SK-N-SH (cell line): ENCODE measurements around the gene SIKE1. TPM values are rescaled to one million over a fixed set of nuclear protein-coding genes. Genes with fewer than 3 reads are reported as not detected.
"Not testable (repeated sequence)": the region's sequence is repeated elsewhere in the genome, so short reads cannot be mapped to it uniquely, and the experiment has no call there.

ENCODE experiments used
- CTCF ChIA-PET: fragments of 300-600, 350-600 bp; formaldehyde crosslinking; extraction: SDS; loops from one replicate; lab custom pipeline; 2021; lab: Yijun Ruan, JAX
- POLR2A ChIA-PET: fragments of 350-600 bp; sonication (Branson Sonifier 250); formaldehyde crosslinking; extraction: SDS; loops from one replicate; lab custom pipeline; 2020; ENCODE audit warnings: antibody characterized with exemption, inconsistent platforms; lab: Yijun Ruan, JAX
- DNase-seq: peaks from one replicate; pipeline ENCODE4 v3.0.0; 2012
- H2AFZ ChIP-seq: fragments of 200-600 bp; sonication (generic); 2 replicates; pipeline ENCODE4 v1.8.1; 2016; ENCODE audit warnings: antibody characterized with exemption, mild to moderate bottlenecking, low read depth
- H3F3A ChIP-seq: fragments of 200-600 bp; sonication (generic); replicated peaks from 2 replicates; pipeline ENCODE3; 2016; ENCODE audit warnings: antibody characterized with exemption, mild to moderate bottlenecking; ENCODE audit not compliant: insufficient read depth
- H3K27ac ChIP-seq, 2 experiments: fragments of 200-500 bp in 1 of 2; fragments of 200-600 bp in 1 of 2; sonication (Bioruptor generic) in 1 of 2; sonication (generic), shearing (Covaris generic) in 1 of 2; 2 replicates each; pipeline versions ENCODE4 v1.5.1 to v1.6.1; 2014 to 2016; ENCODE audit warnings: low read depth in 2 of 2, inconsistent platforms in 1 of 2, low read length in 1 of 2, mild to moderate bottlenecking in 1 of 2, mixed read lengths in 1 of 2
- H3K27me3 ChIP-seq: fragments of 200-600 bp; sonication (generic), shearing (Covaris generic); 2 replicates; pipeline ENCODE4 v1.6.1; 2016; ENCODE audit warnings: mixed run types; ENCODE audit not compliant: insufficient read depth
- H3K36me3 ChIP-seq, 2 experiments: fragments of 200-500 bp in 1 of 2; fragments of 200-600 bp in 1 of 2; sonication (Bioruptor generic) in 1 of 2; sonication (generic) in 1 of 2; replicated peaks in 1 of 2; 2 replicates each; pipeline versions ENCODE3 to v1.5.1; 2014 to 2016; ENCODE audit warnings: low read length in 1 of 2, mild to moderate bottlenecking in 1 of 2; ENCODE audit not compliant: insufficient read depth in 2 of 2, control insufficient read depth in 1 of 2
- H3K4me1 ChIP-seq, 2 experiments: fragments of 200-500 bp in 1 of 2; fragments of 200-600 bp in 1 of 2; sonication (Bioruptor generic) in 1 of 2; sonication (generic), shearing (Covaris generic) in 1 of 2; 2 replicates each; pipeline versions ENCODE4 v1.5.1 to v1.6.1; 2014 to 2016; ENCODE audit warnings: low read depth in 1 of 2, low read length in 1 of 2, mixed run types in 1 of 2; ENCODE audit not compliant: insufficient read depth in 2 of 2, control insufficient read depth in 1 of 2
- H3K4me2 ChIP-seq: fragments of 200-600 bp; sonication (generic), shearing (Covaris generic); 2 replicates; pipeline ENCODE4 v1.6.1; 2017; ENCODE audit warnings: mixed run types
- H3K4me3 ChIP-seq, 2 experiments: fragments of 200-500 bp in 1 of 2; fragments of 200-600 bp in 1 of 2; sonication (Bioruptor generic) in 1 of 2; sonication (generic), shearing (Covaris generic) in 1 of 2; 2 replicates each; pipeline versions ENCODE4 v1.5.1 to v1.8.1; 2014 to 2016; ENCODE audit warnings: low read depth in 2 of 2, inconsistent platforms in 1 of 2, low read length in 1 of 2, mild to moderate bottlenecking in 1 of 2, mixed read lengths in 1 of 2, moderate library complexity in 1 of 2
- H3K79me2 ChIP-seq: fragments of 200-600 bp; sonication (generic); 2 replicates; pipeline ENCODE4 v1.8.1; 2017; ENCODE audit warnings: mild to moderate bottlenecking; ENCODE audit not compliant: insufficient read depth
- H3K9ac ChIP-seq: fragments of 200-600 bp; sonication (generic); 2 replicates; pipeline ENCODE4 v1.6.1; 2017; ENCODE audit warnings: mixed run types
- H3K9me2 ChIP-seq: fragments of 200-600 bp; sonication (generic); 2 replicates; pipeline ENCODE4 v1.6.1; 2017; ENCODE audit warnings: mixed run types
- H3K9me3 ChIP-seq: fragments of 200-600 bp; sonication (generic); 2 replicates; pipeline ENCODE4 v1.6.1; 2017; ENCODE audit warnings: mixed run types, mild to moderate bottlenecking, moderate library complexity
- H4K20me1 ChIP-seq: fragments of 200-600 bp; sonication (generic); 2 replicates; pipeline ENCODE4 v1.6.1; 2017; ENCODE audit warnings: mild to moderate bottlenecking, mixed run types; ENCODE audit not compliant: insufficient read depth
- ELF1 ChIP-seq: IDR thresholded peaks from 2 replicates; pipeline ENCODE4 v1.4.0; 2012
- FOSL2 ChIP-seq: IDR thresholded peaks from 2 replicates; pipeline ENCODE4 v1.4.0; 2012; ENCODE audit warnings: low read depth, mild to moderate bottlenecking, moderate library complexity, borderline replicate concordance
- FOXJ3 ChIP-seq: sonication (generic); formaldehyde crosslinking; IDR thresholded peaks from 2 replicates; pipeline ENCODE4 v1.5.1; 2020; ENCODE audit warnings: mild to moderate bottlenecking, missing genetic modification reagents
- GABPA ChIP-seq: IDR thresholded peaks from 2 replicates; pipeline ENCODE4 v1.4.0; 2012; ENCODE audit warnings: low read depth, mild to moderate bottlenecking
- GATA2 ChIP-seq: sonication (generic); formaldehyde crosslinking; IDR thresholded peaks from 2 replicates; pipeline ENCODE4 v1.5.0; 2020; ENCODE audit warnings: mild to moderate bottlenecking, missing genetic modification reagents
- JUND ChIP-seq: IDR thresholded peaks from 2 replicates; pipeline ENCODE4 v1.4.0; 2012
- RAD21 ChIP-seq: IDR thresholded peaks from 2 replicates; pipeline ENCODE4 v1.6.1; 2012; ENCODE audit warnings: mild to moderate bottlenecking, low read length
- SIN3A ChIP-seq: IDR thresholded peaks from 2 replicates; pipeline ENCODE4 v1.6.1; 2012; ENCODE audit warnings: low read depth, mild to moderate bottlenecking, low read length, moderate library complexity, borderline replicate concordance
- SMC3 ChIP-seq: IDR thresholded peaks from 2 replicates; pipeline ENCODE4 v1.6.1; 2012; ENCODE audit warnings: low read depth, low read length, improper control_type of control experiment
- TAF1 ChIP-seq: IDR thresholded peaks from 2 replicates; pipeline ENCODE4 v1.6.1; 2012; ENCODE audit warnings: low read depth, mild to moderate bottlenecking, low read length, moderate library complexity, borderline replicate concordance
- YY1 ChIP-seq: IDR thresholded peaks from 2 replicates; pipeline ENCODE4 v1.4.0; 2012; ENCODE audit warnings: low read depth, mild to moderate bottlenecking
- WGBS: methylation state at CpG from one replicate; pipeline ENCODE4 v1.1.6; 2017; ENCODE audit warnings: low lambda C conversion rate; 5-methylcytosine and 5-hydroxymethylcytosine counted together
- polyA plus RNA-seq, 3 experiments: library from polyadenylated mRNA; depleted of rRNA; stranded (reverse); fragments of >200 nt; gene quantifications; 2 replicates each; pipeline ENCODE4 v1.2.3, GENCODE V29; 2012
- TF ChIP-seq, protein P1 (sequence below): IDR thresholded peaks from 2 replicates; pipeline ENCODE4 v1.4.0; 2012; ENCODE audit warnings: low read depth, borderline replicate concordance
- TF ChIP-seq, protein P2 (sequence below): IDR thresholded peaks from 2 replicates; pipeline ENCODE4 v1.4.0; 2012; ENCODE audit warnings: low read depth, borderline replicate concordance
- TF ChIP-seq, protein P3 (sequence below): IDR thresholded peaks from 2 replicates; pipeline ENCODE4 v1.6.1; 2012; ENCODE audit warnings: mild to moderate bottlenecking, low read depth, low read length, moderate library complexity
- TF ChIP-seq, protein P4 (sequence below): fragments of 150-350 bp; IDR thresholded peaks from 2 replicates; pipeline ENCODE4 v1.6.1; 2016; ENCODE audit warnings: mild to moderate bottlenecking, low read depth, low read length
- TF ChIP-seq, protein P5 (sequence below): IDR thresholded peaks from 2 replicates; pipeline ENCODE4 v1.4.0; 2012; ENCODE audit warnings: low read depth
- TF ChIP-seq, protein P6 (sequence below): fragments of 150-350 bp; IDR thresholded peaks from 2 replicates; pipeline ENCODE4 v1.6.1; 2017; ENCODE audit warnings: antibody characterized with exemption, low read length, low read depth, borderline replicate concordance

SIKE1 gene
- polyA plus RNA-seq, 1 of the 3 experiments (the other 2 are of a cell fraction): 41.1 TPM

DNA sequence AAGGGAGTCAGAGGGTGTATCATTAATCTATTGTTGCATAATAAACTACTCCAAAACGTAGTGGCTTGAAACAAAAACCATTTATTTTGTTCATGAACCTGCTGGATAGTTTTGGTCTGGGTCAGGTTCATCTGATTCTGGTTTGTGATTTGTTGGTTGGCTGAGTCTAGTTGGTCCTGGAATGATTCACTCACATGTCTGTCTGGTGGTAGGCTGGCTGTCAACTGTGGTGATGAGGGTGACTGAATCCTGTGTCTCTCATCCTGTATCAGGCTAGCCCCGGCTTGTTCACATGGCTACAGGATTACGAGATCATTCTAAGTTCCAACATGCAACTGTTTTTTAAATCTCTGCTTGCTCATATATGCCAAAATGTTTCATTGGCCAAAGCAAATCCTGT lies 22.5 kb upstream of the SIKE1 start (continued):
- TF ChIP-seq, protein P1, sequence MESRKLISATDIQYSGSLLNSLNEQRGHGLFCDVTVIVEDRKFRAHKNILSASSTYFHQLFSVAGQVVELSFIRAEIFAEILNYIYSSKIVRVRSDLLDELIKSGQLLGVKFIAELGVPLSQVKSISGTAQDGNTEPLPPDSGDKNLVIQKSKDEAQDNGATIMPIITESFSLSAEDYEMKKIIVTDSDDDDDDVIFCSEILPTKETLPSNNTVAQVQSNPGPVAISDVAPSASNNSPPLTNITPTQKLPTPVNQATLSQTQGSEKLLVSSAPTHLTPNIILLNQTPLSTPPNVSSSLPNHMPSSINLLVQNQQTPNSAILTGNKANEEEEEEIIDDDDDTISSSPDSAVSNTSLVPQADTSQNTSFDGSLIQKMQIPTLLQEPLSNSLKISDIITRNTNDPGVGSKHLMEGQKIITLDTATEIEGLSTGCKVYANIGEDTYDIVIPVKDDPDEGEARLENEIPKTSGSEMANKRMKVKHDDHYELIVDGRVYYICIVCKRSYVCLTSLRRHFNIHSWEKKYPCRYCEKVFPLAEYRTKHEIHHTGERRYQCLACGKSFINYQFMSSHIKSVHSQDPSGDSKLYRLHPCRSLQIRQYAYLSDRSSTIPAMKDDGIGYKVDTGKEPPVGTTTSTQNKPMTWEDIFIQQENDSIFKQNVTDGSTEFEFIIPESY: no peak
- TF ChIP-seq, protein P2, sequence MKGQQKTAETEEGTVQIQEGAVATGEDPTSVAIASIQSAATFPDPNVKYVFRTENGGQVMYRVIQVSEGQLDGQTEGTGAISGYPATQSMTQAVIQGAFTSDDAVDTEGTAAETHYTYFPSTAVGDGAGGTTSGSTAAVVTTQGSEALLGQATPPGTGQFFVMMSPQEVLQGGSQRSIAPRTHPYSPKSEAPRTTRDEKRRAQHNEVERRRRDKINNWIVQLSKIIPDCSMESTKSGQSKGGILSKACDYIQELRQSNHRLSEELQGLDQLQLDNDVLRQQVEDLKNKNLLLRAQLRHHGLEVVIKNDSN: no peak

DNA sequence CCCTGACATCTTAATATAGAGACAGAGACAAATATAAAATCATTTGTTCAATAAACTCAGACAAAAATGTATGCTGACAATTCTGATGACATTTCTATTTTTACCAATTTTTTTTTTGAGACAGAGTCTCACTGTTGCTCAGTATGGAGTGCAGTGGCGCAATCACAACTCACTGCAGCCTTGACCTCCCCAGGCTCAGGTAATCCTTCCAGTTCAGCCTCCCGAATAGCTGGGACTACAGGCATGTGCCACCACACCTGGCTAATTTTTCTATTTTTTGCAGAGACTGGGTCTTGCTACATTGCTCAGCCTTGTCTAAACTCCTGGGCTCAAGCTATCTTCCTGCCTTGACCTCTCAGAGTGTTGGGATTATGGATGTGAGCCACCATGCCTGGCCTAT lies 13.6 kb upstream of the SIKE1 start:
- Histone ChIP-seq H3K36me3 (no peaks in the 10 kb centered on the region), H4K20me1 (no peaks in the 10 kb centered on the region), H3K9ac (no peak overlapping the region), H3K9me3 (no peaks in the 10 kb centered on the region), H3K79me2 (no peaks in the 10 kb centered on the region), H3K27ac (no peak overlapping the region), H3K9me2 (no peaks in the 10 kb centered on the region), H3K27me3 (peaks cover 13% of the 10 kb centered on the region), H3F3A (no peaks in the 10 kb centered on the region), H2AFZ (no peak overlapping the region), H3K4me2 (no peak overlapping the region), H3K4me1 (no peaks in the 10 kb centered on the region), H3K4me3 (no peak overlapping the region)
- 7% methylated on average over 2 of the region's 2 CpGs for WGBS
- ChIA-PET POLR2A (no interaction called here), CTCF (interaction anchor here (1.0 kb wide), 1 partner anchor 447 kb away, joined by 3 read pairs; no protein-coding TSS in a partner anchor)
- DNase-seq: no peak
- TF ChIP-seq, protein P3, sequence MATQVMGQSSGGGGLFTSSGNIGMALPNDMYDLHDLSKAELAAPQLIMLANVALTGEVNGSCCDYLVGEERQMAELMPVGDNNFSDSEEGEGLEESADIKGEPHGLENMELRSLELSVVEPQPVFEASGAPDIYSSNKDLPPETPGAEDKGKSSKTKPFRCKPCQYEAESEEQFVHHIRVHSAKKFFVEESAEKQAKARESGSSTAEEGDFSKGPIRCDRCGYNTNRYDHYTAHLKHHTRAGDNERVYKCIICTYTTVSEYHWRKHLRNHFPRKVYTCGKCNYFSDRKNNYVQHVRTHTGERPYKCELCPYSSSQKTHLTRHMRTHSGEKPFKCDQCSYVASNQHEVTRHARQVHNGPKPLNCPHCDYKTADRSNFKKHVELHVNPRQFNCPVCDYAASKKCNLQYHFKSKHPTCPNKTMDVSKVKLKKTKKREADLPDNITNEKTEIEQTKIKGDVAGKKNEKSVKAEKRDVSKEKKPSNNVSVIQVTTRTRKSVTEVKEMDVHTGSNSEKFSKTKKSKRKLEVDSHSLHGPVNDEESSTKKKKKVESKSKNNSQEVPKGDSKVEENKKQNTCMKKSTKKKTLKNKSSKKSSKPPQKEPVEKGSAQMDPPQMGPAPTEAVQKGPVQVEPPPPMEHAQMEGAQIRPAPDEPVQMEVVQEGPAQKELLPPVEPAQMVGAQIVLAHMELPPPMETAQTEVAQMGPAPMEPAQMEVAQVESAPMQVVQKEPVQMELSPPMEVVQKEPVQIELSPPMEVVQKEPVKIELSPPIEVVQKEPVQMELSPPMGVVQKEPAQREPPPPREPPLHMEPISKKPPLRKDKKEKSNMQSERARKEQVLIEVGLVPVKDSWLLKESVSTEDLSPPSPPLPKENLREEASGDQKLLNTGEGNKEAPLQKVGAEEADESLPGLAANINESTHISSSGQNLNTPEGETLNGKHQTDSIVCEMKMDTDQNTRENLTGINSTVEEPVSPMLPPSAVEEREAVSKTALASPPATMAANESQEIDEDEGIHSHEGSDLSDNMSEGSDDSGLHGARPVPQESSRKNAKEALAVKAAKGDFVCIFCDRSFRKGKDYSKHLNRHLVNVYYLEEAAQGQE: no peak
- no peak for TF ChIP-seq FOXJ3 (CRISPR knock-in tag)
- TF ChIP-seq JUND: no peak
- TF ChIP-seq, protein P4, sequence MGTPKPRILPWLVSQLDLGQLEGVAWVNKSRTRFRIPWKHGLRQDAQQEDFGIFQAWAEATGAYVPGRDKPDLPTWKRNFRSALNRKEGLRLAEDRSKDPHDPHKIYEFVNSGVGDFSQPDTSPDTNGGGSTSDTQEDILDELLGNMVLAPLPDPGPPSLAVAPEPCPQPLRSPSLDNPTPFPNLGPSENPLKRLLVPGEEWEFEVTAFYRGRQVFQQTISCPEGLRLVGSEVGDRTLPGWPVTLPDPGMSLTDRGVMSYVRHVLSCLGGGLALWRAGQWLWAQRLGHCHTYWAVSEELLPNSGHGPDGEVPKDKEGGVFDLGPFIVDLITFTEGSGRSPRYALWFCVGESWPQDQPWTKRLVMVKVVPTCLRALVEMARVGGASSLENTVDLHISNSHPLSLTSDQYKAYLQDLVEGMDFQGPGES: no peak
- TF ChIP-seq FOSL2: no peak
- no peak for TF ChIP-seq SIN3A
- TF ChIP-seq, protein P5, sequence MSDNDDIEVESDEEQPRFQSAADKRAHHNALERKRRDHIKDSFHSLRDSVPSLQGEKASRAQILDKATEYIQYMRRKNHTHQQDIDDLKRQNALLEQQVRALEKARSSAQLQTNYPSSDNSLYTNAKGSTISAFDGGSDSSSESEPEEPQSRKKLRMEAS: no peak
- TF ChIP-seq RAD21: no peak
- no peak for TF ChIP-seq ELF1
- TF ChIP-seq SMC3: no peak
- TF ChIP-seq, protein P6, sequence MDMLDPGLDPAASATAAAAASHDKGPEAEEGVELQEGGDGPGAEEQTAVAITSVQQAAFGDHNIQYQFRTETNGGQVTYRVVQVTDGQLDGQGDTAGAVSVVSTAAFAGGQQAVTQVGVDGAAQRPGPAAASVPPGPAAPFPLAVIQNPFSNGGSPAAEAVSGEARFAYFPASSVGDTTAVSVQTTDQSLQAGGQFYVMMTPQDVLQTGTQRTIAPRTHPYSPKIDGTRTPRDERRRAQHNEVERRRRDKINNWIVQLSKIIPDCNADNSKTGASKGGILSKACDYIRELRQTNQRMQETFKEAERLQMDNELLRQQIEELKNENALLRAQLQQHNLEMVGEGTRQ: no peak
- no peak for TF ChIP-seq GATA2 (CRISPR knock-in tag)
- TF ChIP-seq YY1: no peak
- TF ChIP-seq GABPA: no peak
- no peak for TF ChIP-seq TAF1

DNA sequence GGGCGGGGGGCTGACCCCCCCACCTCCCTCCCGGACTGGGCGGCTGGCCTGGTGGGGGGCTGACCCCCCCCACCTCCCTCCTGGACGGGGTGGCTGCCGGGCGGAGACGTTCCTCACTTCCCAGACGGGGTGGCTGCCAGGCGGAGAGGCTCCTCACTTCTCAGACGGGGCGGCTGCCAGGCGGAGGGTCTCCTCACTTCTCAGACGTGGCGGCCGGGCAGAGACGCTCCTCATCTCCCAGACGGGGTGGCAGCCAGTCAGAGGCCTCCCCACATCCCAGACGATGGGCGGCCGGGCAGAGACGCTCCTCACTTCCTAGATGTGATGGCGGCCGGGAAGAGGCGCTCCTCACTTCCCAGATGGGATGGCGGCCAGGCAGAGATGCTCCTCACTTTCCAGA lies 10.1 kb upstream of the SIKE1 start:
- POLR2A ChIA-PET: not testable (repeated sequence)

More for the DNA sequence above, 10.1 kb upstream of the SIKE1 start:
- H3K9ac ChIP-seq, H3K4me3 ChIP-seq, CTCF ChIA-PET, H2AFZ ChIP-seq, H3F3A ChIP-seq, H3K9me2 ChIP-seq, H3K36me3 ChIP-seq, H3K9me3 ChIP-seq, H3K4me1 ChIP-seq, DNase-seq, H3K79me2 ChIP-seq, H3K4me2 ChIP-seq, H4K20me1 ChIP-seq, H3K27ac ChIP-seq, H3K27me3 ChIP-seq: not testable (repeated sequence)
- 77% methylated on average over 3 of the region's 25 CpGs for WGBS
